GM18526 (cell line): ENCODE measurements around the gene CPA5.

Source experiments
- POLR2A ChIP-seq: IDR thresholded peaks from 3 replicates; pipeline ENCODE4 v1.6.1; 2011; ENCODE audit not compliant: insufficient read length; ENCODE audit errors: extremely low read depth

CPA5 gene

GRCh38 chr7:130319541-130319940 is 25.1 kb upstream of the CPA5 start:
- TF ChIP-seq POLR2A = no peak

- TF ChIP-seq POLR2A = no peak
Observed at GRCh38 chr7:130322615-130323014, 22.0 kb upstream of the CPA5 start.

- TF ChIP-seq POLR2A = no peak
Observed at GRCh38 chr7:130324306-130324943, 20.2 kb upstream of the CPA5 start.

- no peak for TF ChIP-seq POLR2A
Observed at GRCh38 chr7:130329681-130330080, 14.9 kb upstream of the CPA5 start.

- TF ChIP-seq POLR2A = no peak
Observed at GRCh38 chr7:130332259-130333053, 12.2 kb upstream of the CPA5 start.

GRCh38 chr7:130333832-130334231 is 10.8 kb upstream of the CPA5 start:
- TF ChIP-seq POLR2A = no peak

- no peak for TF ChIP-seq POLR2A
Observed at GRCh38 chr7:130334274-130334673, 10.3 kb upstream of the CPA5 start.

GRCh38 chr7:130337410-130337971 is 7.1 kb upstream of the CPA5 start:
- no peak for TF ChIP-seq POLR2A

GRCh38 chr7:130338233-130338632 is 6.4 kb upstream of the CPA5 start:
- no peak for TF ChIP-seq POLR2A

- no peak for TF ChIP-seq POLR2A
Observed at GRCh38 chr7:130341882-130342281, 2.7 kb upstream of the CPA5 start.

- no peak for TF ChIP-seq POLR2A
Observed at GRCh38 chr7:130342701-130343380, 1.8 kb upstream of the CPA5 start.

- no peak for TF ChIP-seq POLR2A
Observed at GRCh38 chr7:130345136-130345535, 520 bp downstream of the CPA5 start.

GRCh38 chr7:130345725-130346124 is 1.1 kb downstream of the CPA5 start:
- TF ChIP-seq POLR2A = no peak

GRCh38 chr7:130346177-130346905 is 1.7 kb downstream of the CPA5 start:
- TF ChIP-seq POLR2A = no peak

- no peak for TF ChIP-seq POLR2A
Observed at GRCh38 chr7:130346941-130347340, 2.3 kb downstream of the CPA5 start.
